Lower leg skin (tissue), 4 donors: ENCODE data around the gene TMEM151B. TPM values are rescaled to one million over a fixed set of nuclear protein-coding genes. Genes with fewer than 3 reads are reported as not detected.

ENCODE experiments used
- DNase-seq, 2 donors: peaks; one replicate each; pipeline ENCODE4 v3.0.0-alpha.2; 2019; ENCODE audit warnings: low spot score in 2 of 2
- H3K4me3 ChIP-seq: fragments of 200-600 bp; sonication (generic); 2 replicates; pipeline ENCODE4 v1.5.1; 2017; ENCODE audit warnings: mild to moderate bottlenecking, low read depth; ENCODE audit not compliant: poor library complexity, severe bottlenecking
- POLR2A ChIP-seq, 2 donors: fragments of 450-650 bp; IDR thresholded peaks; one replicate each; pipeline ENCODE4 v1.6.1; 2016 to 2017; ENCODE audit warnings: antibody characterized with exemption in 2 of 2, mild to moderate bottlenecking in 1 of 2, moderate library complexity in 1 of 2
- WGBS, 2 donors: methylation state at CpG; one replicate each; pipeline ENCODE4 v1.1.5; 2018; 5-methylcytosine and 5-hydroxymethylcytosine counted together
- intact Hi-C: fragments of 100-400 bp; cut with DNase I; formaldehyde crosslinking; loops from one replicate; pipeline ENCODE4 v1.15.0; 2023; ENCODE audit warnings: low total_unique reads
- total RNA-seq, 4 donors: library from RNA; depleted of rRNA; stranded (reverse); fragments of >200 nt; gene quantifications; one replicate each; pipeline ENCODE4 v1.1.0, GENCODE V29; 2016
- TF ChIP-seq, protein P1 (sequence below), 3 donors: fragments of 450-650 bp; IDR thresholded peaks; one replicate each; pipeline ENCODE4 v1.5.1; 2016; ENCODE audit warnings: antibody characterized with exemption in 3 of 3, mild to moderate bottlenecking in 3 of 3, moderate library complexity in 2 of 3

Gene TMEM151B
- total RNA-seq, 4 donors from 2014 or later = 0.10 to 0.42 TPM; not detected in 2

DNA sequence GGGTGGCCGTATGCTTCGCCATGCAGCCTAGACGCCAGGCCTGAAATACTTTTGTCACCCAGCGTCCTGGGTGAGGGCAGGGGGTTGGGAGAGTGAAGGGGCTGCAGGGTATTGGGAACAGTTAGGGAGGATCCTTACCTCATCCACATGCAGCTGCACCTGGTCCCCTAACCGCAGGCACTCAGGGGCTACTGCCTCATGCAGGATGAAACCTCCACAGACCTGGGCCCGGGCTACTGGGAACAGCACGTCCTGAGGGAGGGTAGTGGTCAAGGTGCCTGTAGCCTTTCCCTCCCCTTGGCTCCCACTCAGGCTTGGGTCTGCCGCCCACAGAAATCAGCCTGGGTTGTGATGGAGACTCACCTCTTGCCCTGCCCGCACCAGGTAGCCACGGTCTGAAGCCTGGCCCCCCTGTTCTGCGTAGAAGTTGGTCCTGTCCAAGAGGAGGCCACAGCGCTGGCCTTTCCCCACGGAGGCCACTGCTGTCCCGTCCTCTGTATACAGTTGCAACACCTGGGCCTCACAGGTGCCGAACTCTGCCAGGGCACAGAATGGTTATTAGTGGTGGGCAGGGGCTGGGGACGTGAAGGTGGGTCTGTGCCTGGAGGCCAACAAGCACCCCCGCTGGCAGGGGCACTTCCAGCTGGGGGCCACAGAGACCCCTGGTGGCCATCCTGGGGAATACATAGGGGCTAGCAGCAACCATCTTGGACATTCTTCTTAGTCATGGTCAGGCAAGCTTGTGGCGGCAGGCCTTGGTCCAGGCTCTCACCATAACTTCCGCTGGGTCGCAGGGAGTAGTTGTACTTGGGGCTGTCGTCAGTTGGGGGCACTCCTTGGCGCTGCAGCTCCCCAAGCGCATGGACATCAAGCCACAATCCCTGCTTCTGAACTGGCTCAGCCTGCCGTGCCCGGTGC, 34.3 kb downstream of the TMEM151B start:
- H3K4me3 ChIP-seq = no peak overlapping the region
- DNase-seq = no peak
- TF ChIP-seq, protein P1, sequence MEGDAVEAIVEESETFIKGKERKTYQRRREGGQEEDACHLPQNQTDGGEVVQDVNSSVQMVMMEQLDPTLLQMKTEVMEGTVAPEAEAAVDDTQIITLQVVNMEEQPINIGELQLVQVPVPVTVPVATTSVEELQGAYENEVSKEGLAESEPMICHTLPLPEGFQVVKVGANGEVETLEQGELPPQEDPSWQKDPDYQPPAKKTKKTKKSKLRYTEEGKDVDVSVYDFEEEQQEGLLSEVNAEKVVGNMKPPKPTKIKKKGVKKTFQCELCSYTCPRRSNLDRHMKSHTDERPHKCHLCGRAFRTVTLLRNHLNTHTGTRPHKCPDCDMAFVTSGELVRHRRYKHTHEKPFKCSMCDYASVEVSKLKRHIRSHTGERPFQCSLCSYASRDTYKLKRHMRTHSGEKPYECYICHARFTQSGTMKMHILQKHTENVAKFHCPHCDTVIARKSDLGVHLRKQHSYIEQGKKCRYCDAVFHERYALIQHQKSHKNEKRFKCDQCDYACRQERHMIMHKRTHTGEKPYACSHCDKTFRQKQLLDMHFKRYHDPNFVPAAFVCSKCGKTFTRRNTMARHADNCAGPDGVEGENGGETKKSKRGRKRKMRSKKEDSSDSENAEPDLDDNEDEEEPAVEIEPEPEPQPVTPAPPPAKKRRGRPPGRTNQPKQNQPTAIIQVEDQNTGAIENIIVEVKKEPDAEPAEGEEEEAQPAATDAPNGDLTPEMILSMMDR (IDR thresholded peaks at IDR 0.05) = no peak
- no peak for TF ChIP-seq POLR2A (IDR thresholded peaks at IDR 0.05)
- WGBS, 2 donors = 84% methylated on average over 18 to 22 of the region's 25 CpGs
- intact Hi-C loops = no loop called here

DNA sequence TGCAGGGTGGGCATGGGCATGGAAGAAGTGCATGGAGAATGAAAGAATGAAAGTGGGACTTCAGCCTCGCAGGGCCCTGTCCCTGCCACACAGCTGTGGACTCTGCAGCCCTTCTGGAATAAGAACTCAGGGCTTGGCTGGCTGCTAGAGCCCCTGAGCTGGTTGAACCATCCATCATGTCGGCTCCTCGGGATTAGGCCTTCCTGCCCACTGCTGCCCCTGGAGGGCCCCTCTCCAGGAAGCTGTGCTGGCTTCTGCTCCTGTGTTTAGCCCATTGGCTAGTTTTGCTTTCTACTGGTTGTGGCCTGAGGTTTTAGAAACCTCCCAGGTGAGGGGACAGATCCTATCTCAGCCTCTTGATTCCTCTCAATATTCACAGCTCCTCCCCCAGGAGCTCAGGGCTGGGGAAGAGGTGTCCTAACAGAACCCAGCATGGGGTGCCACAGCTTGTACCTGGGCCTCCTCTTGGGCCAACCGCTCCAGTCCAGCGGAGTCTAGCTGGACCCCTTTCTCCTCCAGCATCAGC, 35.0 kb downstream of the TMEM151B start:
- 89 to 92% methylated on average over 5 of the region's 5 CpGs for WGBS, 2 donors
- DNase-seq = no peak
- intact Hi-C loops = no loop called here
- H3K4me3 ChIP-seq = no peak overlapping the region
- TF ChIP-seq, protein P1 (IDR thresholded peaks at IDR 0.05) = no peak
- no peak for TF ChIP-seq POLR2A (IDR thresholded peaks at IDR 0.05)

DNA sequence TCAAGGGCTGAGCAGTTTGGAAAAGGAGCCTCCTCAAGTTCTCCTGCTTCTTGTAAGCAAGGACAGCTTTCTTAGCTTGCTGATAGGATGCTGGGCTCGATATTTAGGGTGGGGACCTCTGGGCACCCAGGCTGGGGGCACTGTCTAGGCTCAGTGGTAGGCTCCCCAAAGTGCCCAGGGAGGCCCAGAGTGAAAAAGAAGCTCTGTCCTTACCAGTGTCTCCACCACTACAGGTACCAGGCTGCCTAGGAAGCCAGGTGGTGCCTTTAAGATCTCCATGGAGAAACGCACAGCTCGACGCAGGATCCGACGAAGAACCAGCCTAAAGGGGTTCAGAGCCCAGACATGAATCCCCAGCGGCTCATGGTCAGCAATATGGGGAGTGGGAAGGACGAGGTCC, 36.5 kb downstream of the TMEM151B start:
- intact Hi-C loops = no loop called here
- TF ChIP-seq, protein P1 (IDR thresholded peaks at IDR 0.05) = no peak
- no peak for TF ChIP-seq POLR2A (IDR thresholded peaks at IDR 0.05)
- no peak overlapping the region for H3K4me3 ChIP-seq
- no peak for DNase-seq
- 88 to 92% methylated on average over 8 of the region's 8 CpGs for WGBS, 2 donors

DNA sequence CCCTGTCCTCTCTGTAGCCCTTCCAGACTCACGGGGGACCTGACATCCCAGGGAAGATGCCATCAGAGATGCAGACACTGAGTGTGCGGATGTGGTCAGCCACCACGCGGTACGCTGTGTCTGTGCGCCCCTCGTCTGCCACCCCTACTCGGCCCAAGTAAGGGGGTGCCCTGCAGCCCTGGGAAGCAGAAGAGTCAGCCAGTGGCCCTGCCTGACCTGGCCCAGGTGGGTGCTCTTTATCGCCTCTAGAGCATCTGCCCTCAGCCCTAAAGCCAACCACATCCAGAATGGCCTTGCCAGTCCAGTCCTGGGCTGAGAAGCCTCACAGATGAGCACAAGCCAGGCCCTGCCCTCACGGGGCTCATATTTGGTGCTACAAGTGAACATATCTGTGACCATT, 37.0 kb downstream of the TMEM151B start:
- intact Hi-C loops = no loop called here
- TF ChIP-seq, protein P1 (IDR thresholded peaks at IDR 0.05) = no peak
- no peak for TF ChIP-seq POLR2A (IDR thresholded peaks at IDR 0.05)
- DNase-seq = no peak
- H3K4me3 ChIP-seq = no peak overlapping the region
- 94 to 97% methylated on average over 10 of the region's 10 CpGs for WGBS, 2 donors

DNA sequence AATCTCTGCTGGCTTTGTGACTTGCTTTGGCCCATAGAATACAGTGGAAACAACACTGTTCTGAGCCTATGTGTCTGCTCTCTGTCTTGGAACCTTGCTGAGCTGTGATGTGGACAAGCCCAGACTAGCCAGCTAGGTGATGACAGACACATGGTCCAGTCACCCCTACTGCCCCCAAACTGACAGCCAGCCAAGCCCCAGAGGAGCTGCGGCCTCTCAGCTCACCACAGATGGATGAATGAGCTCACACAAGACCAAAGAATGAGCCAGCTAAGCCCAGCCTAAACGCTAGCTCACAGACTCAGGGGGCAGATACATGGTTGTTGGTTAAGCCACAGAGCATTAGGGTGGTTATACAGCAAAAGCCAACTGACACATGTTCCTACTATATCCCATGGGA, 38.8 kb downstream of the TMEM151B start:
- no peak for TF ChIP-seq POLR2A (IDR thresholded peaks at IDR 0.05)
- TF ChIP-seq, protein P1 (IDR thresholded peaks at IDR 0.05) = no peak
- no peak for DNase-seq
- WGBS, 2 donors = 46 to 77% methylated on average over 2 of the region's 2 CpGs
- intact Hi-C loops = no loop called here
- H3K4me3 ChIP-seq = no peak overlapping the region
